IMR-90 (cell line): Measurements from ENCODE around the gene CTPS2. TPM values are rescaled to one million over a fixed set of nuclear protein-coding genes. Genes with fewer than 3 reads are reported as not detected.

Experiments used
- ATAC-seq: fragments of 200-7000 bp; cut with Tn5 transposase; 2 replicates; pipeline ENCODE4 v1.9.1; 2020; ENCODE audit warnings: low read depth, mild to moderate bottlenecking, moderate library complexity
- BruUV-seq: library from RNA; stranded (reverse); fragments of 400-500 nt; replicated peaks from 2 replicates; lab custom pipeline; 2021; lab: Mats Ljungman, UMichigan
- CTCF ChIA-PET: fragments of 300-600 bp; formaldehyde crosslinking; extraction: SDS; loops from one replicate; lab custom pipeline; 2021; ENCODE audit warnings: antibody characterized with exemption; lab: Yijun Ruan, JAX
- POLR2A ChIA-PET: fragments of 300-600 bp; sonication (Branson Sonifier 250); formaldehyde crosslinking; loops from one replicate; lab custom pipeline; 2022; ENCODE audit warnings: antibody characterized with exemption; ENCODE audit not compliant: unreplicated experiment; lab: Charles Lee
- DNase-seq: peaks from one replicate; pipeline ENCODE4 v3.0.0; 2013
- H2AFZ ChIP-seq: replicated peaks from 2 replicates; pipeline ENCODE3; 2013; ENCODE audit warnings: low read length, mild to moderate bottlenecking; ENCODE audit not compliant: poor library complexity
- H2AK5ac ChIP-seq: 2 replicates; pipeline ENCODE4 v1.6.1; 2013; ENCODE audit warnings: low read depth, low read length, inconsistent platforms
- H2AK9ac ChIP-seq: replicated peaks from 2 replicates; pipeline ENCODE3; 2013; ENCODE audit warnings: mild to moderate bottlenecking, low read depth, low read length, moderate library complexity; ENCODE audit not compliant: poor library complexity
- H2BK120ac ChIP-seq: 2 replicates; pipeline ENCODE4 v1.6.1; 2013; ENCODE audit warnings: low read depth, low read length, inconsistent platforms
- H2BK15ac ChIP-seq: 3 replicates; pipeline ENCODE4 v1.6.1; 2013; ENCODE audit warnings: low read depth, low read length, inconsistent platforms
- H2BK20ac ChIP-seq: 2 replicates; pipeline ENCODE4 v1.6.1; 2013; ENCODE audit warnings: low read depth, mild to moderate bottlenecking, inconsistent platforms, low read length, moderate library complexity
- H2BK5ac ChIP-seq: 2 replicates; pipeline ENCODE4 v1.6.1; 2013; ENCODE audit warnings: mild to moderate bottlenecking, low read depth, low read length, inconsistent platforms; ENCODE audit not compliant: poor library complexity, severe bottlenecking
- H3K14ac ChIP-seq: replicated peaks from 2 replicates; pipeline ENCODE4 v1.6.1; 2013; ENCODE audit warnings: low read depth, low read length, inconsistent platforms
- H3K18ac ChIP-seq: 2 replicates; pipeline ENCODE4 v1.6.1; 2013; ENCODE audit warnings: low read depth, low read length, control low read depth
- H3K23ac ChIP-seq: 2 replicates; pipeline ENCODE4 v1.6.1; 2013; ENCODE audit warnings: low read depth, low read length, inconsistent platforms
- H3K27ac ChIP-seq: 2 replicates; pipeline ENCODE4 v1.5.1; 2013; ENCODE audit warnings: mild to moderate bottlenecking, control low read depth, low read length; ENCODE audit not compliant: insufficient read depth
- H3K27me3 ChIP-seq: 2 replicates; pipeline ENCODE4 v1.6.1; 2013; ENCODE audit warnings: low read length; ENCODE audit not compliant: control insufficient read depth, insufficient read depth
- H3K36me3 ChIP-seq: 2 replicates; pipeline ENCODE4 v1.6.1; 2013; ENCODE audit warnings: low read length, mixed read lengths; ENCODE audit not compliant: control insufficient read depth, insufficient read depth
- H3K4ac ChIP-seq: 2 replicates; pipeline ENCODE4 v1.6.1; 2013; ENCODE audit warnings: low read depth, low read length, inconsistent platforms
- H3K4me1 ChIP-seq: 2 replicates; pipeline ENCODE4 v1.6.1; 2013; ENCODE audit warnings: low read length, mixed read lengths; ENCODE audit not compliant: control insufficient read depth, insufficient read depth
- H3K4me2 ChIP-seq: 2 replicates; pipeline ENCODE4 v1.6.1; 2013; ENCODE audit warnings: low read depth, mild to moderate bottlenecking, control low read depth, low read length, moderate library complexity
- H3K4me3 ChIP-seq: 2 replicates; pipeline ENCODE4 v1.5.1; 2013; ENCODE audit warnings: low read depth, mild to moderate bottlenecking, control low read depth, low read length, moderate library complexity; ENCODE audit not compliant: insufficient read depth
- H3K56ac ChIP-seq: 2 replicates; pipeline ENCODE4 v1.6.1; 2013; ENCODE audit warnings: low read length, inconsistent platforms; ENCODE audit not compliant: insufficient read depth; ENCODE audit errors: extremely low read depth
- H3K79me1 ChIP-seq, 2 experiments: 2 replicates each; pipeline ENCODE4 v1.6.1; 2013; ENCODE audit warnings: low read length in 2 of 2, inconsistent platforms in 1 of 2, low read depth in 1 of 2
- H3K9ac ChIP-seq: 2 replicates; pipeline ENCODE4 v1.6.1; 2013; ENCODE audit warnings: low read depth, low read length, control low read depth
- H3K9me1 ChIP-seq: 2 replicates; pipeline ENCODE4 v1.6.1; 2013; ENCODE audit warnings: low read length, inconsistent platforms; ENCODE audit not compliant: insufficient read depth
- H3K9me3 ChIP-seq: 2 replicates; pipeline ENCODE4 v1.6.1; 2013; ENCODE audit warnings: low read length; ENCODE audit not compliant: control insufficient read depth, insufficient read depth
- H4K20me1 ChIP-seq: 2 replicates; pipeline ENCODE4 v1.6.1; 2013; ENCODE audit warnings: low read length, inconsistent platforms; ENCODE audit not compliant: insufficient read depth
- H4K5ac ChIP-seq: 2 replicates; pipeline ENCODE4 v1.6.1; 2013; ENCODE audit warnings: mild to moderate bottlenecking, low read depth, low read length, control low read depth
- H4K8ac ChIP-seq, 2 experiments: 2 replicates each; pipeline ENCODE4 v1.6.1; 2013; ENCODE audit warnings: low read depth in 2 of 2, low read length in 2 of 2, control low read depth in 1 of 2, inconsistent platforms in 1 of 2
- H4K91ac ChIP-seq: 2 replicates; pipeline ENCODE4 v1.6.1; 2013; ENCODE audit warnings: low read depth, low read length, inconsistent platforms; ENCODE audit not compliant: insufficient read depth
- BHLHE40 ChIP-seq: fragments of 150-350 bp; IDR thresholded peaks from 2 replicates; pipeline ENCODE4 v1.6.1; 2016; ENCODE audit warnings: mild to moderate bottlenecking, low read depth, low read length
- CEBPB ChIP-seq: IDR thresholded peaks from 2 replicates; pipeline ENCODE4 v1.6.1; 2012; ENCODE audit warnings: low read depth, low read length, improper control_type of control experiment
- CHD1 ChIP-seq: IDR thresholded peaks from 2 replicates; pipeline ENCODE4 v1.6.1; 2012; ENCODE audit warnings: low read depth, low read length, improper control_type of control experiment
- CTCF ChIP-seq: conservative IDR thresholded peaks from 2 replicates; pipeline ENCODE4 v1.5.1; 2012; ENCODE audit warnings: mild to moderate bottlenecking, low read depth, low read length, improper control_type of control experiment
- ELK1 ChIP-seq: fragments of 150-350 bp; IDR thresholded peaks from 2 replicates; pipeline ENCODE4 v1.6.1; 2016; ENCODE audit warnings: low read depth, mild to moderate bottlenecking, low read length, moderate library complexity, borderline replicate concordance
- MAFK ChIP-seq: IDR thresholded peaks from 2 replicates; pipeline ENCODE4 v1.6.1; 2012; ENCODE audit warnings: low read depth, low read length, improper control_type of control experiment
- MXI1 ChIP-seq: IDR thresholded peaks from 2 replicates; pipeline ENCODE4 v1.6.1; 2012; ENCODE audit warnings: low read depth, mild to moderate bottlenecking, low read length, moderate library complexity, borderline replicate concordance
- NFE2L2 ChIP-seq: fragments of 150-350 bp; IDR thresholded peaks from 2 replicates; pipeline ENCODE4 v1.6.1; 2016; ENCODE audit warnings: low read depth, mild to moderate bottlenecking, low read length
- POLR2A ChIP-seq: IDR thresholded peaks from 2 replicates; pipeline ENCODE4 v1.6.1; 2012; ENCODE audit warnings: mild to moderate bottlenecking, low read depth, low read length
- RAD21 ChIP-seq: IDR thresholded peaks from 2 replicates; pipeline ENCODE4 v1.6.1; 2012; ENCODE audit warnings: low read length, improper control_type of control experiment
- RCOR1 ChIP-seq: IDR thresholded peaks from 2 replicates; pipeline ENCODE4 v1.6.1; 2012; ENCODE audit warnings: mild to moderate bottlenecking, low read length, improper control_type of control experiment; ENCODE audit not compliant: insufficient replicate concordance
- RFX5 ChIP-seq: IDR thresholded peaks from 2 replicates; pipeline ENCODE4 v1.8.0; 2012; ENCODE audit warnings: low read depth, mild to moderate bottlenecking, low read length, moderate library complexity
- SMC3 ChIP-seq: fragments of 150-350 bp; IDR thresholded peaks from 2 replicates; pipeline ENCODE4 v1.6.1; 2016; ENCODE audit warnings: low read depth, mild to moderate bottlenecking, antibody characterized with exemption, low read length, moderate library complexity
- USF2 ChIP-seq: fragments of 150-350 bp; IDR thresholded peaks from 2 replicates; pipeline ENCODE4 v1.6.1; 2017; ENCODE audit warnings: mild to moderate bottlenecking, antibody characterized with exemption, low read length, low read depth
- WGBS, 2 experiments: methylation state at CpG; one replicate each; pipeline versions ENCODE4 v1.1.5 to v1.1.7; 2013; ENCODE audit warnings: missing lambda C conversion rate in 2 of 2; ENCODE audit not compliant: insufficient read length in 1 of 2; ENCODE audit errors: extremely low coverage in 2 of 2; 5-methylcytosine and 5-hydroxymethylcytosine counted together
- dilution Hi-C: fragments of 300-500 bp; cut with HindIII; formaldehyde crosslinking; loops from one replicate; pipeline ENCODE4 v1.14.3; 2018; ENCODE audit warnings: low sequenced_read_pairs; ENCODE audit not compliant: unreplicated experiment
- in situ Hi-C: fragments of 300-500 bp; cut with MboI; formaldehyde crosslinking; loops from 3 replicates; pipeline ENCODE4 v1.14.3; 2019; ENCODE audit warnings: low sequenced_read_pairs, inconsistent platforms, mixed read lengths
- intact Hi-C: fragments of 100-400 bp; cut with micrococcal nuclease; formaldehyde crosslinking; loops from 2 replicates; pipeline ENCODE4 v1.10.0; 2022
- polyA plus RNA-seq, 3 experiments: library from polyadenylated mRNA; depleted of rRNA; stranded (reverse); fragments of >200 nt; gene quantifications; 2 replicates each; pipeline ENCODE4 v1.2.3, GENCODE V29; 2012; ENCODE audit warnings: low replicate concordance in 1 of 3
- total RNA-seq: library from RNA; depleted of rRNA; stranded (reverse); fragments of >200 nt; gene quantifications from 2 replicates; pipeline ENCODE4 v1.2.3, GENCODE V29; 2012

The CTPS2 gene
- total and polyA plus RNA-seq, 2 of the 4 experiments (the other 2 are of a cell fraction), result 6.0 to 13.1 TPM

- ATAC-seq, result no peak
Observed at GRCh38 chrX:16544969-16545368, 167.5 kb downstream of the CTPS2 start.

More at GRCh38 chrX:16544969-16545368, 167.5 kb downstream of the CTPS2 start:
- no peak overlapping the region for H3K23ac ChIP-seq
- in situ Hi-C loops, result no loop called here
- H3K56ac ChIP-seq, result no peak overlapping the region
- no peak overlapping the region for H4K91ac ChIP-seq
- H2AK5ac ChIP-seq, result no peak overlapping the region
- dilution Hi-C loops, result no loop called here
- H2BK20ac ChIP-seq, result no peak overlapping the region
- H3K4ac ChIP-seq, result no peak overlapping the region
- no peak overlapping the region for H2BK5ac ChIP-seq
- H3K4me1 ChIP-seq, result no peaks in the 10 kb centered on the region
- H3K27ac ChIP-seq, result no peak overlapping the region
- H2BK120ac ChIP-seq, result no peak overlapping the region
- BruUV-seq, result no TSS peak
- intact Hi-C loops, result no loop called here
- H3K27me3 ChIP-seq, result peaks cover 2% of the 10 kb centered on the region; the same call in 1 of the 2 replicates
- H3K9me3 ChIP-seq, result no peaks in the 10 kb centered on the region
- no peak overlapping the region for H3K14ac ChIP-seq
- no peak overlapping the region for H4K5ac ChIP-seq
- H4K20me1 ChIP-seq, result no peaks in the 10 kb centered on the region
- H2AFZ ChIP-seq, result no peak overlapping the region
- POLR2A ChIA-PET, result no interaction called here
- no peak overlapping the region for H3K4me2 ChIP-seq
- TF ChIP-seq MXI1 (no peak), MAFK (no peak), POLR2A (no peak), RAD21 (no peak), SMC3 (no peak), CEBPB (no peak), CTCF (no peak), BHLHE40 (no peak), CHD1 (no peak), USF2 (no peak), RFX5 (no peak), NFE2L2 (no peak), RCOR1 (no peak), ELK1 (no peak)
- no CpG with 5 or more reads among the region's 3 CpGs for WGBS, 2 experiments
- no peak for DNase-seq
- no peak overlapping the region for H4K8ac ChIP-seq
- H3K79me1 ChIP-seq, result no peaks in the 10 kb centered on the region
- H2AK9ac ChIP-seq, result no peak overlapping the region
- no peaks in the 10 kb centered on the region for H3K36me3 ChIP-seq
- no peak overlapping the region for H3K18ac ChIP-seq
- H3K4me3 ChIP-seq, result no peak overlapping the region
- CTCF ChIA-PET, result no interaction called here
- H3K9ac ChIP-seq, result no peak overlapping the region
- H2BK15ac ChIP-seq, result no peak overlapping the region
- H3K9me1 ChIP-seq, result no peaks in the 10 kb centered on the region
